Glomerular visceral epithelial cell (primary cell): ENCODE results near the gene SPATA12.

Experiments
- DNase-seq: peaks from one replicate; pipeline ENCODE4 v3.0.0-alpha.2; 2016; ENCODE audit errors: extremely low spot score

The SPATA12 gene

DNA sequence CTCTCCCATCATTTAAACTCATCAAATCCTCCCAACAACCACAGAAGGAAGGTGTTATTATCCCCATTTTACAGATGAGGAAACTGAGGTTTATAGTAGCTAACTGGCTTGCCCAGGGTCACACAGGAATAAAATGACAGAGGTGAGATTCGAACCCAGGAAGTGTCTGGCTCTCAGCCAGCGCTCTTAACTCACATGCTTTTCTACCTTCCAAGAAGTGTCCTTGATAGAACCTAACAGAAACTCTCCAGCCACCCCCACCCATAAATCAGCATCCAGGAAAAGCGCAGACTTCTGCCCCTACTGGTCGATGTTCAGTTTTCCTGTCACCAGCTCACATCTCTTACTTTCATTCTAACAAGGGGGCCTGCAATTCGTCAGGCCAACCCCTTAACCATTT lies 51.7 kb downstream of the SPATA12 start:
- no peak for DNase-seq

DNA sequence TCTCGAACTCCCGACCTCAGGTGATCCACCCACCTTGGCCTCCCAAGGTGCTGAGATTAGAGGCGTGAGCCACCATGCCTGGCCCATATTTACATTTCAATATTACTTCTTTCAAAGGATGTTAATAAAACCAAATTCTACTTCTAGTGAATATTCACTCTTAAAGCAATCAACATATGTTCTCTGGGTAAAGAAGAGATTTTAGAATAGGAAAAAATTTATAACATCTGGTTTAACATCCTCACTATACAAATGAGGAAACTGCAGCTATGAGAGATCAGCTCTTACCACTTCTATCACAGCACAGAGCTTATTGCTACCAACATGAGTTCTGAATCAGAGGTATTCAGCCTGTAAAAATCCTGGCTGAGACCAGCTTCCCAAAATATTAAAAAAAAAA lies 56.0 kb downstream of the SPATA12 start:
- DNase-seq = no peak

DNA sequence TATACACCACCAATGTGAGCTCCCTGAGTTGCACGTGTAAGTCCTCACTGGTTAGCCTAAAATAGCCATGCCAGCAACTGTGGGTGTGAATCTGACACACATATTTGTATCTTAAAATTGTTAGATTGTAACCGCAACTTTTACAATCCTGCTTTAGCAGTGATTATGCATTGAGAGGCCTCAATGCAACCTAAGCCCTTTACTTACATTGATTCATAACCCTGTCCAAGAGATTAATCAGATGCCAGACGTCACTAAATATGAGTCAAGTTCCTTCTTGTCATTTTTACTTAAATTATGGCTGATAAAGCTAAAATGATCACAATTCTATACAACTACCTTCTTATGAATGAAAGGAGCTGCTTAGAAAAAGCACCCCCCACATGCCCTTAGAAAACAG lies 57.8 kb downstream of the SPATA12 start:
- no peak for DNase-seq

DNA sequence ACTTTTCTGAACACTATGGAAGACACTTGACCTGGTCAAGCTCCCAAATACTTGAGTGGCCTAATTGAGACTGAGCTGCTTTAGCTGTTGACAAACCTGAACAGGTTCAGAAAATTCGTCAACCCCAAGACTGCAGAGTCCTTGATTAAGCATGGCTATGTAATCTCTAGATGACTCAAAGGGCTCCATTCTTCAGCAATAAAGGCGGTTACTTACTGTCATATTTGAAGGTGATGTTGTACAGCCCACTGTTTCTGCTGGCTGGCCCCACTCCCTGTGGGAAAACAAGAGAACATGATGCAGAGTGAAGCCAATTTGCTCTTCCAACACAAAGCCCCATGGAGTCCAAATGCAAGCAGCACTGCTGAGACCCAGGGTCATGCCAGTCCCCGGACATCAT lies 59.6 kb downstream of the SPATA12 start:
- no peak for DNase-seq

DNA sequence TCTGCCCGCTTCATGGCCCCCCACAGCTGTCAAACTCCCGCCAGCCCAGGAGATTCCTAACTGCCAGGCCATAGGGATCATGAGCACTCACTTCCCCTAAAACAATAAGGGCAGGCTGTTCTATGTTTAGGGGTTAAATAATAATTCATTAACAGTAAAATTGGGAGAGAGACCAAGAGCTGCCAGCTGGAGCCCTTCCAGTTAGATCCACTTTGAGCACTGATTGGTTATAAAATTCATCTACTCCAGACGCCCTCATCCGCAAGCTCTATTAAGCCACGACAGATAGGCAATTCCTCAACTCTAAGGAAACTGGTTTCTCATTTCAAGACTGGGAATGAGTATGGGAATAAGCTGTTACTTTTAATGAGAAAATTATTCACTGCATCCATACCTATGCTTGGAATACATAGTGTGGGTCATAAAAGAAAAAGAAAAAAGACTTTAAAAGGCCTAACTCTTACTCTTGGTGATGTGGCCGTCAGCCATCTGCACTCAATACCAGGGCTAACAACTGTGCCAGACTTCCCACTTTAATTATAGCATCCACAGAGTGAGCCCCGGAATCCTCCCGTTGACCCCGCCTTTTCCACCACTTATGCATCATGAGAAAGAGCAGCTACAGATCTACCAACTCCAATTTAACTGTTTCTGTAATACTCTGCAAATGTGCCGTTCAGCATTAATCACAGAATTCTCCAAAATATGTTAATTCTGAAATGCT lies 60.1 kb downstream of the SPATA12 start:
- DNase-seq = no peak
